ENCODE measurements around the gene ECT2. TPM values are rescaled to one million over a fixed set of nuclear protein-coding genes. Genes with fewer than 3 reads are reported as not detected.
"Not testable (repeated sequence)": the region's sequence is repeated elsewhere in the genome, so short reads cannot be mapped to it uniquely, and the experiment has no call there.

The ECT2 gene, protein sequence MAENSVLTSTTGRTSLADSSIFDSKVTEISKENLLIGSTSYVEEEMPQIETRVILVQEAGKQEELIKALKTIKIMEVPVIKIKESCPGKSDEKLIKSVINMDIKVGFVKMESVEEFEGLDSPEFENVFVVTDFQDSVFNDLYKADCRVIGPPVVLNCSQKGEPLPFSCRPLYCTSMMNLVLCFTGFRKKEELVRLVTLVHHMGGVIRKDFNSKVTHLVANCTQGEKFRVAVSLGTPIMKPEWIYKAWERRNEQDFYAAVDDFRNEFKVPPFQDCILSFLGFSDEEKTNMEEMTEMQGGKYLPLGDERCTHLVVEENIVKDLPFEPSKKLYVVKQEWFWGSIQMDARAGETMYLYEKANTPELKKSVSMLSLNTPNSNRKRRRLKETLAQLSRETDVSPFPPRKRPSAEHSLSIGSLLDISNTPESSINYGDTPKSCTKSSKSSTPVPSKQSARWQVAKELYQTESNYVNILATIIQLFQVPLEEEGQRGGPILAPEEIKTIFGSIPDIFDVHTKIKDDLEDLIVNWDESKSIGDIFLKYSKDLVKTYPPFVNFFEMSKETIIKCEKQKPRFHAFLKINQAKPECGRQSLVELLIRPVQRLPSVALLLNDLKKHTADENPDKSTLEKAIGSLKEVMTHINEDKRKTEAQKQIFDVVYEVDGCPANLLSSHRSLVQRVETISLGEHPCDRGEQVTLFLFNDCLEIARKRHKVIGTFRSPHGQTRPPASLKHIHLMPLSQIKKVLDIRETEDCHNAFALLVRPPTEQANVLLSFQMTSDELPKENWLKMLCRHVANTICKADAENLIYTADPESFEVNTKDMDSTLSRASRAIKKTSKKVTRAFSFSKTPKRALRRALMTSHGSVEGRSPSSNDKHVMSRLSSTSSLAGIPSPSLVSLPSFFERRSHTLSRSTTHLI
- 169 and 171 TPM in 2 replicates for total RNA-seq (2014; rRNA removed; shearing (Covaris generic))
- 111 and 143 TPM in 2 replicates for polyA plus RNA-seq (2014; cell fraction: nucleus; rRNA removed)

DNA sequence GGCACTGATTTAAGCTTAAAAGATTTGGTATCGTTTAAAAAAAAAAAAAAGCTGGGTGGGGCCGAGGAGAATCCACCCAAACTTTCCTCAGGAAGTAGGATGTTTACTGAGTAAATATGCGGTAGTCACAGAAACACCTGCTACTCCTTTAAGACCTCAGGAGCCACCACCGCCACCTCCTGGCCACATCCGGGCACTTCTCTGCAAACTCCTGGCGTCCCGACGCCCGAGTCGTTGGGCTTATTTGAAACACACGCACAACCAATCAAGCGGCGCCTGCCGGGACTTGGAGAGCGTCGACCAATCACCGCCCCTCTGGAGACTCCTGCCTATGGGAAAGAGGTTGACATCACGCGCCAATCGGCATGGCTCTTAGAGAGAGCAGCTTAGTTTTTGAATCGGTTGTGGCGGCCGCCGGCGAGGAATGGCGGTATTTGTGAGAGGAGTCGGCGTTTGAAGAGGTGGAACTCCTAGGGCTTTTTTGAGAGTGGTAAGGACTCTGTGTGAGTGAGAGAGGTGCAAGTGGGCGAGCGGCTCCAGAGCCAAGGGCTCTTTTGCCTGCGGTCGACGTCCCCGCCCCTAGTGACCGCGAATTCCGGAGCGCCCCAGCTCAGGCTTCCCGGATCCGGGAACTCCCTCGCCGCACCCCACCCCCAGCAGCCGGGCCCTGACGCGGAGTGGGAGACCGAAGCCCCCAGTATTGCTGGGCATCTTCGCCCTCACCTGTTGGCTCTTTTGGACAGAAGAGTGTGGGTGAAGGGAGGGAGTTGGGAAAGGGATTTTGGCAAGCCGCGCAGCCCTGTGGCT is at the start of gene ECT2:
ECT2 (plus strand) TSS at position 359 of the 807 bp plus-strand sequence. CDS start 3,805 bp downstream, outside the sequence.
- peak; percentile 99 for DNase-seq (ENCODE audit: extremely low read depth, low read depth)

DNA sequence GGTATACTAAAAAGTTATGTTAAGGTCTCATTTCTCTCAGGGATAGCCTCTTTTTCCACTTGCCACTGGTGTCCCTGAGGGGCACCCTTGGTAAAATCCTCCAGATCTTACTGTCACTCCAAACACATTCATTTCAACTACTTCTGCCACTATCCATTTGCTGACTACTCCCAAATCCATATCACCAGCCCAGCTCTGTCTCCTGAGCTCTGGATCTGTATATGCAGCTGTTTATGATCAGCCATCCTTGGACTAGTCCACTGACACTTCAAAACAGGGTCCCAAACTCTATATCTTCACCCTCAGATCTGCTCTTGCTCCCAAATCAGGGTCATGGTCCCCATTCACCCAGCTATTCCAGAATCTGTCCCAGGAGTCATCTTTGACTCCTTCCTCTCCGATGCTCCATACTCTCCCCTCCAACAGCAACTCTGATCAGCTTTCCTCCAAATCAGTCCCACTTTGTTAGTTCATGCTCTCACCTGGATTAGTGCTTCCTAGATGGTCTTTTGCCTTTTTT is 49.5 kb upstream of the ECT2 start:
- DNase-seq (ENCODE audit: extremely low read depth, low read depth) = no peak

DNA sequence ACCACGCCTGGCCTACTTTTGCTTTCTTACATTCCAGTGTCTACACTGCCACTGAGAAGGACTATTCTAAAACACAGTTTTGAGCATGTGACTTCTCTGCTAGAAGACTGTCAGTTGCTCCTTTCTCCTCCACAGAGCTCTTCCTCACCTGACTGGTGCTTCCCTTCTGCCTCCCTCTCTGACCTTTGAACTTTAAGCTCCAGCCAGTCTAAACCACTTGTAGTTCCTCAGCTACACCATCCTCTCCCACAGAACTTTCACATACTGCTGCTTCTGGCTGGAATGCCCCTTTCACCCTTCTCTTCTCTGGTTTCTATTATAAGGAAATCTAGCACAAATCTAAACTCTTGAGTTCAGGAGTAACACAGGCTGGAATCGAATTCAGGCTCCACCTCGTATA is 48.8 kb upstream of the ECT2 start:
- no peak for DNase-seq (ENCODE audit: extremely low read depth, low read depth)

DNA sequence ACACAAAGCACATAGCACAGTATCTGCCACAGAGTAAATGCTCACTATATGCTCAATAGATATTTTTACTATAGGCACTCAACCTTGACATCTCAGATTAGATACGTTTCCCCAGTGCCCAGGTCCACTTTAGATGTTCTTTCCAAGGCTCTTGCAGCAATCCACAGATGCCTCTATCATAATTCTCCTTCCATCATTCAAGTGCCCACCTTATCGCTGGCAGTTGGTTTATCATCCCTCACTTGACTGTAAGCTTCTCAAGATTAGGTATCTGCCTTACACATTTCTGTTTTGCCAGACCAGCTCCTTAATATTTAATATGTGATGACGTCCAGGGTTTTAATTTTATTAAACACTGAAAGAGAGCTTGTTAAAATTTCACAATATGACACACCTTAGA is 48.3 kb upstream of the ECT2 start:
- no peak for DNase-seq (ENCODE audit: extremely low read depth, low read depth)

DNA sequence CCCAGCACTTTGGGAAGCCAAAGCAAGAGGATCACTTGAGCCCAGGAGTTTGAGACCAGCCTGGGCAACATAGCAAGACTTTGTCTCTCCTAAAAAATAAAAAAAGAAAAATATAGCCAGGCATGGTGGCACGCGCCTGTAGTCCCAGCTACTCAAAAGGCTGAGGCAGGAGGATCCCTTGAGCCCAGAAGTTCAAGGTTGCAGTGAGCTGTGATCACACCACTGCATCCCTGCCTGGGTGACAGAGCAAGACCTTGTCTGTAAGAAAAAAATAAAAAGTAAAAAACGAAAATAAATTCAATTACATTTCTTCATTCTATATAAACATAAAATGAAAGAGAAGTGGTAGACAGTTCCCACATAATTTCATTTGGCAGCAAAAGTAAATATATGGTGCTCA is 47.8 kb upstream of the ECT2 start:
- not testable (repeated sequence) for DNase-seq (ENCODE audit: extremely low read depth, low read depth)

DNA sequence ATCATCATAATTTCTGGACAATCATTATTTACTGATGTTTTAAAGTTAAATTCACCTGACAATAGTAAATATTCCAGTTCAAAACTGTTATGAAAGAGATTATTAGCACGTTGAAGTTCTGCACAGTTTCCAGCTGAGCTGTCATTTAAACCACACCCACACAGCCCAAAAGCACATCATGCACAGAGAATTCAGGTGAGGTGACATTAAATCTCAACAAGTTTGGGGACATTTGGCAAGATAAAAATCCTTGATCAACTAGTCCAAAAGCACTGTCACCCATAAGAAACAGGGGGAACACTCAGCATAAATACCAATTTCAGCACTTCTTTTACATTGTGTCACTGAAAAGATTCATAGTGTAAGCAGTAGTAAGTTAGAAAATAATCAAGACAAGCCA is 46.5 kb upstream of the ECT2 start:
- DNase-seq (ENCODE audit: extremely low read depth, low read depth) = no peak

DNA sequence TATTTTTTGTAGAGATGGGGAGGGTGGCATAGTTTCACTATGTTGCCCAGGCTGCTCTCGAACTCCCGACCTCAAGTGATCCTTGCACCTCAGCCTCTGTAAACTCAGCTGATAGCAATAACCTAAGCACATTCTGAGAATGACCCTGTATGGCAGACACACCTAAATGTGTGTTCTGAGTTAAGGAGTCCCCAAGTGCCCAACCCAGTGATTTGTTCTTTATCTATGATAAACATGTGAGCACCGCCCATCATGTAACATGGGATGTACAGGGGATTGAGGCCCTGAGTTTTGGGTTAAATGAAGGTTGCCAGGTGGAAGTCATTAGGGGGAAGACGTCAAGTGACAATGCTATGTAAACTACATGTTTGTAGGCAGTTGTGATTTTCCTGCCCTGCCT is 45.4 kb upstream of the ECT2 start:
- no peak for DNase-seq (ENCODE audit: extremely low read depth, low read depth)

DNA sequence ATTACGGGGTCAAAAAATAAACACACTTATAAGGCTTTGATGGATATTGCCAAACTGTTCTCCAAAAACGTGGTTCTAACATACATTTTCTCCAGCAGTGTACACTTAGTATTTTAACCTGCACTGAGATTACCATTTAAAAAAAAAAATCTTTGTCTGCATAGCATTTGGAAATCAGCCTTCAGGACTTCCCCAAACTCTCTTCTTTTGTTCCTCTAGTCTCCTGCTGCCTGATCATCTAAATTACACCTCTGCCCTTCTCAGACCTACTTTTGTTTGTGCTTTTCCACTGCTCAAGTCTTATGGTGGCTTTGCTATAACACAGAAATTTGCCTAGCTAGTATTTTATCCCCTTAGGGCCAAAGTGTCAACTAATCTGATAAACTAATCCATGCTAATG is 43.5 kb upstream of the ECT2 start:
- no peak for DNase-seq (ENCODE audit: extremely low read depth, low read depth)

DNA sequence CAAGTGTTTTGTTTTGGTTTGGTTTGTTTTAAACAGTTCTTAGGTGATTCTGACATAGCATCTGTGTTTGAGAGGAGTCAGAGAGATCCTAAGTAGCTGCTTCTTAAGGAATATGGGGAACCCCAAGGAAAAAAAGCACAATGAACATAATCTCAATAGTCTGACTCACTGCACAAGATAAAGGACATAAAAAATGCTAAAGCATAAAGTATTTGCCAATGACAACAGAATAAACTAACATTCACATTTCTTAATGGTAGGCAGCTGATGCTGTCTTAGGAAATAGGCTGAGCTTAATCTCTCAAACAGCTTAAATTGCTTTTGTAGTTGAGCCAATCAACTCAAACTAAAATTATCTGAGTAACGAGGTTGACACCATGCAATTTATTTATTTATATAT is 42.6 kb upstream of the ECT2 start:
- DNase-seq (ENCODE audit: extremely low read depth, low read depth) = no peak

DNA sequence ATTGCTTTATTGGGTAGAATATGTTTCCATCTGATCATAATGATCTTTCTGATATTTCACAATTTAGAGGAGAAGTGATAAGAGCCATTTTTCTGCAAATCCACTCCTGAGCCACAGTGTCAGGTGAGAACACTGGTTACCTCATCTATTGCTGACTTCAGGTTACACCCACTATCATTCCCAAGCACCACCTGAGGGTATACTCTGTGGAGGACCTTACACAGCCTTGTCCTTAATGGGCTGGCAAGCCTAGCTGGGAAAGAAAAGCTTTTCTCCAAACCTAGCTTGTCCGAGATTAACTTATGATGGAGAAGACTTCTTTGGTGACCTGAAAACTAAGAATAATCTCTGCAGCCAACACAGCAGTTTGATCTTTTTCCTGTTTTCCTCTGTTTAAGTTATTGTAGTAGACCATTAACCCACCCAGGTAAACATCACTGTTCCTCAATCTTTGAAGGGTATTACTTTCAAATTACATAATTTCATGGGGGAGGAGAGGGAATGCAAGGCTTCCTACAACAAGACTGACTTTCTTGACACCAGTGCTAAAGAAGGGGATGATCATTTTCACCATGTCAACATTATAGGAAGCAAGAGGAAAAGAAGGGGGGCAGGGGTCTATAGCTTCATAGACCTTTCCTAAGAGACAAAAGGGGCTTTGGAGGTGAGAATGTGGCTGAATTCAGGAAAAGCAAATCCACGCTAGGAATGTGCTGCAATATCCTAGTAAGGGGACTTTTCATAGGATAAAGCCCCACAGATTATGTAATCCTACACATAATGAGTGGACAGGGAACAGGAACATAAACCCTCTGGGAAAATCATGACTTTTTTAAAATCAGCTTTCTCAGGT is 41.4 kb upstream of the ECT2 start:
- DNase-seq (ENCODE audit: extremely low read depth, low read depth) = no peak

DNA sequence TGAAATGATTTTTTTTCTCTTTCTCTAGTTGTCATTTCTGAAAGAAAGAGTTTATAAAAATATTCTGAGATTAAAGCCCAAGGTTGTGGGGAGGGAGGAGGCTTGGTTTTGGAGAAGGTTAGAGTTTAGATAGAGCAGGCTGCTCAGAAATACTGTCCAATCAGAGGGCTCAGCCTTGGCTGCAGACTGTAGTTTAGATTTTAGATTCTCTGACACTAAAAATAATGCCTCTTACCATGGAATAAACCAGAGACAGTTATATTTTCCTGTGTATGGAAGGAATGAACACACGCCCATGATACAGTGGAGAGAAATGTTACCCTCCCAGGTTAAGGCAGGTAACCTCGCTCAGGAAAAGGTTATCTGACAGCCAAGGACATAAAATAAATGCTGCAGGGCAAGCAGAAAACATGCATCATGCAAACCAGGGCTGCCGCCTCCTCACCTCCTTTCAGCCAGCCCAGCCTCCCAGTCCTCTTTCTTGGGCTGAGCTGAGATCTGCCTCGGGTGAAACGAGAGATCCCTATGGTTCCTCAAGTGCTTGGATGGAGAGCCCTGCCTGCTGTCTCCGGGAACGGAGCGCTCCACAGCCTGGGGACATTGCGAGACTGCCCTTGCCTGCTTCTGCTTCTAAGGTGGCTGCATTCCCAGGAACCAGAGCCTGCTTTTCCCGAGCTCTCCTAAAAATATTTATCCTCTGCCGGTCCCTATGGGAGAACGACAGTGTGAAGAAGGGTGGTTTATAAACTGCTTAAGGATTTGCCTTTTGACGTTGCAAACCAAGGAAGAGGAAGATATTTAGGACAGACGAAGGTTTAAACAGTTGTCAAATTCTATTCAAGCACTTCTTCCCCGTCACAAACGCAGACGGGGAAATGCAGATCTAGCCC is 40.5 kb upstream of the ECT2 start:
- no peak for DNase-seq (ENCODE audit: extremely low read depth, low read depth)

DNA sequence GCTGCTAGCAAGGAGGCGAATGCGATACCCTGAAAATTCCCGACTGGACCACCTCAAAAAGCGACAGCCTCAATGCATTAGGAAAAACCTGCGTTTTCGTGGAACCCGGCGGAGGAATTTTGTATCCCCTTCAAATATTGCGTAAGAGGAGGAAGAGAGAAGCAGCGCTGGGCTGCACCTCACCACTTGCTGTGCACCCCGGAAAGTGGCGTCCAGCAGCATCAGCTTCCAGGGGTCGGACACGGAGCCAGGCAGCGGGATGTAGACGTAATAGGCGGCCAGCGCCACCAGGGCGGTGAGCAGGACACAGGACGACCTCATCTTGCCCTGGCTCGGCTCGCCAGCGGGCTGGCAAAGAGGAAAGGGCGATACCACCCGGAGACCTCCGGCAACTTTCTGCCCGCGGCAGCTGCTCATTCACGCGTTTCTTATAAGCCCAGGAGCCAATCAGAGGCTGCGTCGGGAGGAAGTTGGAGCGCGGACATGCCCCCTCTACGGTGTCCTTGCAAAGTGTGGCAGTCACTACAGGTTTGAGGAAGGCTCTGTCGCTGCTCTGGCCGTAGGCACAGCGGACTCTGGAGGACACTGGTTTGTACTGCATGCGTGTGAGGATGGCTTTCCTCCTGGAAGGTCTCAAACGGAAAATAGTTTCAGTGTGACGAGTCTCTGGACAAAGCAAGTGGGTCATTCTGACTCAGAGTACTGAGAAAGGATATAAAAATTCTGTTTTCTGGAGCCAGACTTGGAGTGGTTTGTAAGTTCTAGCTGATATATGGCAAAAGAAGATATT is 39.7 kb upstream of the ECT2 start, which contains the start of gene NCEH1:
NCEH1 (minus strand) TSS at position 404 of the 790 bp plus-strand sequence; CDS start at position 321, 83 bp downstream.
- DNase-seq (ENCODE audit: extremely low read depth, low read depth) = peak; percentile 94

DNA sequence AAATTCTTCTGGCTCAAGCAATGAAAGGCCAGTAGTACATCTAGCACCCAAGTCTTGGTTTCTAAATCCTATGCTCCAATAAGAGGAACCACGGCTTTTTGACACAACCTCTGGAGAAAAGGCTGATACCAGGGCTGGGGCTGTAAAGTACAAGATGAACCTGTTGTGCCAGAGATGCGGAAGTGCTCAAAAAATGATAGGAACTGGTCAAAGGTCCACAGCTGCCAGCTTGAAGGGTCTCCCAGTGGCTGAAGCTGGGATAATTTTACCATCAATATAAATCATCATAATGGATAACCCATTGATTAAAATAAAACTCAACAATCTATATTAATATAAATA is 39.1 kb upstream of the ECT2 start:
- DNase-seq (ENCODE audit: extremely low read depth, low read depth) = no peak

DNA sequence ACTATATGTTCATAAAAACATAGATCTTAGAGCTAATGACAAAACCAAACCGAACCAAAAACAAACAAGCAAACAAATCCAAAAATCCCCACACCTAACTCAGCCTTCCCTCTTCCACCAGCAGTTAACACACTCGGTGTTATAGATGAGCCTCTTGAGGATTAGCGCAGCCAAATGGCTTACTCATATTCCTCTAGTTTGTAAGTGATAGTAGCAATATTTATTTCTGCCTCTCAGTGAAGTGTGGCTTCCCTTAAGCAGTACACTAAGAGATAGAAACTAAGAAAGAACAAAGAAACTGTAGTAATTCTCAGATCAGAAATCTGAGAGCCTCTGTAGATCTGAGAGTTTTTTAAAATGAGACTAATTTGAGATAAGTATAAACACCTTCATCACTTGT is 37.2 kb upstream of the ECT2 start:
- DNase-seq (ENCODE audit: extremely low read depth, low read depth) = no peak

DNA sequence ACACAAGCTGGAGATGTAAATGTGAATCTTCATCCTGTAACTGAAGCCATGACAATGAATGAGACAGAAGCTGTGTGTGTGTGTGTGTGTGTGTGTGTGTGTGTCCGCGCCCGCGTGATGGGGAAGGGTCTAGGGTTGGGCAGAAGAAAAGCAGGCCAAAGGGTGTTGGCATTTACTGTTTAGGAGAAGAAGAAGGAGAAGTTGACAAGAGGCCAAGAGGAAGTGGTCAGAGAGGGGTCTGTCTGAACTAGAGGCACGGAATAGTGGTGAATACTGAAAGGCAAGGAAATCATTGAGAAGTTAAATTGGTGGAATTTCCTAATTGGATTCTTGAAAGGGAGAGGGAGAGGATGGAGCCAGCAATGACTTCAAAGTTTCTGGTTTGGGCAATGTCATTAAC is 34.0 kb upstream of the ECT2 start:
- no peak for DNase-seq (ENCODE audit: extremely low read depth, low read depth)

DNA sequence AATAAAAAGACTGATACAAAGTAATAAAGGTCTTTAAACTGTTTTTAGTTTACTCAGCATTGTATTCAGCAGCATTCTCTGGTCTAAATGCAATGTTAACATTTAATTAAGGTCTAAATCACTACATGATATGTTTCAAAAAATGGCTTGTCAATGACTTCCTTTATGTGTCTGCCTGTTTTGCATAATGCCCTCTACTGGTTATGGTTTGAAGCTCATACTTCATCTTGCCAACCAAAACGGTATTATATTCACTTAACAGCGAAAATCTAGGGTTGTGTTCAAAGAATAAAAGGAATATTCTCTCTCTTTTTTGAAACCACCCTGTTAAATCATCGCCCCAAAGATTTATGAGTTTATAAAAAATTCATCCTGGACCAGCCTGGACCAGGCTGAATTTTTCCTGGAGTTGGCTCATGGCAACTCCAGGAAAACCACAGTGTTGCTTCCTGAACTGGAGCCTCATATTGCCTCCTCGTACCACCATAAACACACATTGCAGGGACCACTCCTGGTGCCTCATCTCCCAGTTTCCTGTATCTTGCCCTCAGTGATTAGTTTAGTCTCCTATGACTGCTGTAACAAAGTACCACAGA is 32.9 kb upstream of the ECT2 start:
- DNase-seq (ENCODE audit: extremely low read depth, low read depth) = no peak

DNA sequence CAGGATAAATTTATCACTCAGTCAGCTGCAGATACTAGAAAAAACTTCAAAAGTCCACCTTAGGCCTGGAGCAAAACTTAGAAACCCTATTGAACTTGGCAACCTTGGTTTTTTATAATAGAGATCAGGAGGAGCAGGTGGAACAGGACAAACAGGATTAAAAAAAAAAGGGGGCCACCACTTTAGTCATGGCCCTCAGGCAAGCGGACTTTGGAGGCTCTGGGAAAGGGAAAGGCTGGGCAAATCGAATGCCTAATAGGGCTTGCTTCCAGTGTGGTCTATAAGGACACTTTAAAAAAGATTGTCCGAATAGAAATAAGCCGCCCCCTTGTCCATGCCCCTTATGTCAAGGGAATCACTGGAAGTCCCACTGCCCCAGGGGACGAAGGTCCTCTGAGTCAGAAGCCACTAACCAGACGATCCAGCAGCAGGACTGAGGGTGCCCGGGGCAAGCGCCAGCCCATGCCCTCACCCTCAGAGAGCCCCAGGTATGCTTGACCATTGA is 27.9 kb upstream of the ECT2 start:
- not testable (repeated sequence) for DNase-seq (ENCODE audit: extremely low read depth, low read depth)

Data from NCI-H460 (cell line).